HL-60/S4 treated with retinoic acid at 250 ng/mL for 4 days and 3 days (cell line): Measurements from ENCODE around the gene ACSM6.

ENCODE experiments used
- in situ Hi-C: fragments of 300-500 bp; cut with MboI; formaldehyde crosslinking; loops from 2 replicates; pipeline ENCODE4 v1.7.0; 2022; ENCODE audit warnings: low sequenced_read_pairs

The ACSM6 gene

GRCh38 chr10:95245425-95246055 is 51.5 kb downstream of the ACSM6 start:
- in situ Hi-C loops: no loop called here

DNA sequence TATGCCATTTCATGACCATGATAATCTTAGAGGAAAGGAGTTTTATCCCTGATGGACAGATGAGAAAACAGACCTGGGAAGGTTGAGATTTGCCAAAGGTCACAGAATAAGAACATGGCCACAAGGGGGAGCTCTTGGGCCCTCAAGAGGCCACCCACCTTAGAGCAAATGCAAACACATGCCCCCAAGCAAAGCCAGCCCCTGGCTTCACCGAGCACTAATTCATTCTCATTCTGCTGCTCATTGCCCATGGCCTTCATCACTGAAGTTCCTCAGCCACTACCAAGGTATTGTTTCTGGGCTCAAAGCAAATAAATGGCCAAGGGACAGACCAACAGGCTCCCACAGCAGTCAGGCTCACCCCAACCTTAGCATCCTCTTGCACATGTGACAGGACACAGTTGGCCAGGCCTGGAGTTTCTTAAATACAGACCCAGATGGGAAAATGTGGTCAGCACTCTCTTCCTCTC is 52.6 kb downstream of the ACSM6 start:
- in situ Hi-C loops: no loop called here

DNA sequence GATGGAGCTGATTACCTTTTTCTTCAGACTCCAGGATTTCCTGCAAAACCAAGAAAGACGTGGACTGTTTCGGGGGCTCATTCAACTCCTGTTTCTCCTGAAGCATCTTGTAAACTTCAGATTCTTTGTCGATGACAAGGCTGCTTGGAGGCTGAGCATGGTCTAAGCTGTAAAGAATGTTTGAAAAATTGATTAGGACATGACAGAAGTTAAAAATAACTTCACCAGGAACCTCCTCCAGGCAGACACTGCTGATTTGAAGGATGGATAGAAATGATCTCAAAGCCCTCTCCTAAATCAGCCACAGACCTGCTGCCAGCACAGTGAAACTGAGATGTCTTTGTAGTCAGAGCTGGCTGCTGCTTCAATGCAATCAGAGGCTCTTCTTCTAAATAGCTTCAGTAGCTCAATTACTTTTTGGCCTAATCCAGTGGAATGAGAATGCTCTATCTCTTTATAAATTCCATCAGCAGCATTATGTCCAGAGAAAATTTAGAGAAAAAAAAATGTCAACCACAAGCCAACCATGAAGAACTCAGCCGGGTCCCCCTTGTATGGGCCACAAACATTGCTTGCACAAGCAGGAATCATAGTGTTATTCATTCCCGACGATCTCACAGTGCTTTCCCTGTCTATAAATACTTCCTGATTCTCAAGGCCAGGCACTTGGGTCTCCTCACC is 53.3 kb downstream of the ACSM6 start:
- in situ Hi-C loops: no loop called here

- in situ Hi-C loops: no loop called here
These were observed 54.0 kb downstream of the ACSM6 start for GRCh38 chr10:95247881-95248583.

DNA sequence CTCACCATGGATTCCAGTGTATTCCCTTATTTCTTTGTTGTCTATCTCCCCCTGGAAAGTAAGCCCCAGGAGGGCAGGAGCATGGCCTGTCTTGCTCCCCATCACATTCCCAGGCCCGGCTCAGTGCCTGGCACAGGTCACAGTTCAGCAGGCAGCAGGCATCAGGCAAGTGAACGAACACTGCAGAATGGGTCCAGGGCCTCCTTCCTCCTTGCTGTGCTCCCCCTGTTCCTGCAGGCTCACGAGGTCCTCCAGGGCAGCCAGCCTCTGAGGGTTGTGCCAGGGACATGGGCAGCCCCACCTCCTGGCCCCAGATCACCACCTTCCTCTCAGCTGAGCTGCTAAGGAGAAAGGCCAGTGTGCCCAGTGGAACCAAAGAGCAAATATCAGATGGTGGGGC is 55.0 kb downstream of the ACSM6 start:
- in situ Hi-C loops: no loop called here

GRCh38 chr10:95249467-95249866 is 55.4 kb downstream of the ACSM6 start:
- in situ Hi-C loops: no loop called here

DNA sequence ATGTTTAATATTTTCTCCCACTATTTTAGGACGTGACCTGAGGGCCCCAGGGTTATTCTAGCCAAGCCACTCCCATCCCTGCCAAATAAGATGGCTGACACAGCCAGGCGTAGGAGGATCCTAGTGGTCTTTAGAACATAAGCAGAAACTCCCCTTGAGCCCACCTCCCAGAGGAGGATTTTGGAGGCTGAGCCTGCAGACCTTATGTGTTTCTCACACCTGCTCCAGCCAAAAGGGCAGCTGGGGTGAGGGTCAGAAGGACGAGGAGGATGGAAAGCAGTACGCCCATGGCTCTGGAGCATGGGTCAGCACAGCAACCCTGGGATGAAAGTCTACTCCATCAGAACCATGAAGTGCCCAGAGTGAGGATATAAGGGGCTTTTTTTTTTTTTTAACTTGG is 56.8 kb downstream of the ACSM6 start:
- in situ Hi-C loops: no loop called here

DNA sequence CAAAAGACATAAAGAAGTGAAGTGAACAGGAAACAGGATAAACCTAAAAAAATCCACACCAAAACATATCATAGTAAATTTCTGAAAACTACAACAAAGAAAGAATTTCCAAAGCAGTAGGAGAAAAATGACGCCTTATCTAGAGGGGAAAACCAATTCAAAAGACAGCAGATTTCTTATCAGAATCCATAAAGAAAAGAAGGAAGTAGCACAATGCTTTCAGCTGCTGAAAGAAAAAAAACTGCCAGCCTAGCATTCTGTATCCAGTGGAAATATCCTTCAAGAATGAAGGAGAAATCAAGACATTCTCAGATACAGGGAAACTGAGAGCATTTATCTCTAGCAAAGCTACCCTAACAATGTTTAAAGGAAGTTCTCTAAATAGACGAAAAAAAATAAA is 59.0 kb downstream of the ACSM6 start:
- in situ Hi-C loops: no loop called here

DNA sequence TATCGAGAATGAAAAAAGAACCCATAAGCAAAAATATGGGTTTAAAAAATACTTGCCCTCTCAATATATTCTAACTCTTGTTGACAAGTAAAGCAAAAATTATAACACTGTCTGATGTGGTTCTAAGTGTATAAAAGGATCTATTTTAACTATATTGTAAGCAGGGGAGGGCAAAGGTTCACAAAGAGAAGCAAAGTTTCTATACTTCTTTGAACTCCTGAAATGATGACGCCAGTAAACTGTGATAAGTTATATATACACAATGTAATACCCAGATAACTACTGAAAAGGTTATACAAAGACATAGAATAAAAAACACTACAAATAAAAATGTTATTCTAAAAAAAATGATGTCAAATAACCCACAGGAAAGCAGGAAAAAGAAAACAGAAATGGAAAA is 59.6 kb downstream of the ACSM6 start:
- in situ Hi-C loops: no loop called here

DNA sequence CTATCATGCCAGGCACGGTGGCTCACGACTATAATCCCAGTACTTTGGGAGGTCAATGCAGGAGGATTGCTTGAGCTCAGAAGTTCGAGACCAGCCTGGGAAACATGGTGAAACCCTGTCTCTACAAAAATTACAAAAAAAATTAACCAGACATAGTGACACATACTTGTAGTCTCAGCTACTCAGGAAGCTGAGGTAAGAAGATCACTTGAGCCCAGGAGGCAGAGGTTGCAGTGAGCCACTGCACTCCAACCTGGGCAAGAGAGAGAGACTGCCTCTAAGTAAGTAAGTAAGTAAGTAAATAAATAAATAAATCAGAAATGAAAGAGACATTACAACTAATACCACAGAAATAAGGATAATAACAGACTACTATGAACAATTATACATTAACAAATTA is 60.6 kb downstream of the ACSM6 start:
- in situ Hi-C loops: no loop called here

- in situ Hi-C loops: no loop called here
These were observed 62.2 kb downstream of the ACSM6 start for GRCh38 chr10:95256268-95256667.

DNA sequence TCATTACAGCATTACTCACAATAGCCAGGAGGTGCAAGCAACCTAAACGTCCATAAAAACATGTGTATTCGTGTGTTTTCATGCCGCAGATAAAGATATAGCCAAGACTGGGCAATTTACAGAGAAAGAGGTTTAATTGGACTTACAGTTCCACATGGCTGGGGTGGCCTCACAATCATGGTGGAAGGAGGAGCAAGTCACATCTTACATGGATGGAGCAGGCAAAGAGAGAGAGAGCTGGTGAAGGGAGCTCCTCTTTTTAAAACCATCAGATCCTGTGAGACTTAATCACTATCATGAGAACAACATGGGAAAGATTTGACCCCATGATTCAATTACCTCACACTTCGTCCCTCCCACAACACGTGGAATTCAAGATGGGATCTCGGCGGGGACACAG is 63.8 kb downstream of the ACSM6 start:
- in situ Hi-C loops: no loop called here

DNA sequence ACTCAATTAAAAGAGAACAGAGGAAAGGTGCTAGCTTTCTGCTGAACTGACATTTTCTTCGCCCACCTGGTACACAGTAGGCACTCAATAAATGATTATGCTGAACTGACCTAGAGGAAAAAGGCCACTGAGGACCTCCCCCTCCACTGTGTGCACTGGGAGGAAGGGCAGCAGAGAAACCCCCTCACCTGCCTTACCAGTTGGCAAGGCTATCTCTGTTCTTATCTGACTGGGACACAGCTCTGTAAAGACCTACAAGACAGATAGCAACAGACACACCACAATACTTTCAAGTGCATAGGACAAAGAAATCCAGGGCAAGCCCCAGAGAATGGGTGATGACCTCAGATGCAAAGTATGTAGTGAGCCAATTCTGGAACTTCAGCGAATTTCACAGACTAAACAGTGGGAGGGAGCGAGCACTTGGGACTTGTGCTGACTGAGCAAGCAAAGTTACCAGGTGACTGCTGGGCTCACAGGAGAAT is 66.4 kb downstream of the ACSM6 start:
- in situ Hi-C loops: no loop called here

DNA sequence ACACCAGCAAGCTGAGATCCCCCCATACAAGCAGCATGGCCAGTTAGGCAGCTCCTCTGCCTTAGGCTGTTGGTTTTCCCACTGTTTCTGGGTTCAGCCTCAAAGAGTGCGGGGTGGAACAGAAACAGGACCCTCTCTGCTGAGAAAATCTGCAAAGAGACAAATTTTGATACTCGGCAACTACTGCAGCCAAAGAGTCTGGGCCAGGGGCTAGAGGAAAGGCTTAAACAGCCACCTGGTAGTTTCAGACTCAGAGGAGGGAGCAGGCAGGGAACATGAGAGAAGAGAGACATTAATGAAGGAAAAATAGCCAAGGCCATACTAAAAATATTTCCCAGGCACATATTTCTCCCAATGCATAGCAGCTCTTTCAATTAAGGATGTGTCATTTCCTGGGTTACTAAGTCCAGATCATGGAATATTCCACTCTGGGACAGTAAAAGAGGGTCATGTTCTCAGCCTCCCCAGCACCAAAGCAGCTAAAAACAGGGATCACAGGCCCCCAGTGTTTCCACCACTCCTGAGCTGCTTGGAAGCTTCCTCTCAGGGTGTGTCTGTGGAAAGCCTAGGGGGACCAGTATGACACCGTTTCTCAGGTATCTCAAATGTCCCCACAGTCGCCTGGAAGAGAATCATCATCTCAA is 67.0 kb downstream of the ACSM6 start:
- in situ Hi-C loops: no loop called here

GRCh38 chr10:95261926-95262325 is 67.9 kb downstream of the ACSM6 start:
- in situ Hi-C loops: no loop called here

DNA sequence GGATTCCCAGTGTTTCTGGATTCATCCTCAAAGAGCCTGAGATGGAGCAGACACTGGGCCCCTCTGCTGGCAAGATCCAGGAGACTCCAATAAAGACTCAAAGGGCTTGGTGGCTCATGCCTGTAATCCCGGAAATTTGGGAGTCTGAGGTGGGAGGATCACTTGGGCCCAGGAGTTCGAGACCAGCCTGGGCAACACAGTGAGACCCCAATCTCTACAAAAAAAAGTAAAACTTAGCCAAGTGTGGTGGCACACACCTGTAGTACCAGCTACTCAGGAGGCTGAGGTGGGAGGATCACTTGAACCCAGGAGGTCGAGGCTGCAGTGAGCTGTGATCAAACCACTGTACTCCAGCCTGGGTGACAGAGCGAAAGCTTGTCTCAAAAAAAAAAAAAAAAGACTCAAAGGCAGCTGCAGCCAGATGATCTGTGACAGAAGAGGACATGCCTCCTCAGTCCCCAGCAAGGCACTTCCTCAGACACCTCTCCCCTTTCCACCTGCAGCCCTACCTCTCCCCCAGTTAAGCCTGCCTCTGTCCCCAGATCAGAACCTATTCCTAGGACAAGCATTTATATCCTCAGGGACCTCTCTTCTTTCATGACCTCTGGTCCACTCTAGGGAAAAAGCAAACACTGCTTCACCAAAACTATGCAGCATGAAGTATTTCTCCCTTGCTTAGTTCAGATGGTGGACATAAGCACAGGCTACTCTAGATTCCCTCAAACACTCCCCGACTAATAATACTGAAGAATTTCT is 68.9 kb downstream of the ACSM6 start:
- in situ Hi-C loops: no loop called here

GRCh38 chr10:95263864-95264226 is 69.8 kb downstream of the ACSM6 start:
- in situ Hi-C loops: no loop called here

DNA sequence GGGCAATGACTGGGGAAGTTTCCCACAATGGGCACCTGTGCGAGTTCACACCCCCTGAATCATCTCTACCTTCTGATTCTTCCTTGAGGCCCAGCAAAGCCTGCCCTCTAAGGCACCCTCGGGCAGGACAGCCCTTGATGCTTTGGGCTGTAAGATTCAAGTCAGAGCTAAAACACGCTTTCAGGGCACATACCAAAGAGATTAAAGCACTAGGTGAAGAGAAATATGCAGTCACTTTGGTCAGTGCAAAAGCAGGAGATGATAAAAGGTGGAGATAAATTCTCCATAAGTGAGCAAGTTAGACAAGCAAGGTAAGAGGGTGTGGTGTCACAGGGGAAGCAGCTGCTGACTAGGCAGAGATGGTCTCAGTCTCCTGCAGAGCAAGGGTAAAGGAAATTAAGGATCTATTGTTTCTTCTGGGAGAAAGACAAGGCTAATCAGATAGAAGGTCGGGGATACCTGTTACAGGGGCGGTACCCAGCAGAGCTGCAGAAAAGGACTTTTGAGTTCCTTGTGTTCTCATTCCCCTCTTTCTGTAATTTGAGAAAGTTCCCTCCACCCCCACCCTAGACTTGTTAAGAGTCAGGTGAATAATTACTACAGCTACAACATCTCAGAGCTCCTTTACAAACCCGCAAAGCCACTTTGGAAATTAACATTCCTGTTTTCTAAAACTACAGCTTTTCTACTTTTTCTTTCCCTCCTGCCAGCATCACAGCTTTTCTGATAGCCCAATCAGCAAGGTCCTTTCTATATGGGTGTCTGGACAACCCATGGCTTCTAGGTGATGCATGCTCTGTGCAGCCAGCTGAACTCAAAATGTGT is 70.4 kb downstream of the ACSM6 start:
- in situ Hi-C loops: no loop called here

DNA sequence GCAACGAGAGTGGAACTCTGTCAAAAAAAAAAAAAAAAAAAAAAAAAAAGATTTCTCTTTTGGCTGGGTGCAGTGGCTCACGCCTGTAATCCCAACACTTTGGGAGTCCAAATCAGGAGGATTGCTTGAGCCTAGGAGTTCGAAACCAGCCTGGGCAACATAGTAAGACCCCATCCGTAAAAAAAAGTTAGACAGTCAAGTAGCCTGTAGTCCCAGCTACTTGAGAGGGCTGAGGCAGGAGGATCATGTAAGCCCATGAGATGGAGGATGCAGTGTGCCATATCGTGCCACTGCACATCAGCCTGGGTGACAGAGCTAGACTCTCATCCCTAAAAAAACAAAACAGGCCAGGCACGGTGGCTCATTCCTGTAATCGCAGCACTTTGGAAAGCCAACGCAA is 71.5 kb downstream of the ACSM6 start:
- in situ Hi-C loops: no loop called here

DNA sequence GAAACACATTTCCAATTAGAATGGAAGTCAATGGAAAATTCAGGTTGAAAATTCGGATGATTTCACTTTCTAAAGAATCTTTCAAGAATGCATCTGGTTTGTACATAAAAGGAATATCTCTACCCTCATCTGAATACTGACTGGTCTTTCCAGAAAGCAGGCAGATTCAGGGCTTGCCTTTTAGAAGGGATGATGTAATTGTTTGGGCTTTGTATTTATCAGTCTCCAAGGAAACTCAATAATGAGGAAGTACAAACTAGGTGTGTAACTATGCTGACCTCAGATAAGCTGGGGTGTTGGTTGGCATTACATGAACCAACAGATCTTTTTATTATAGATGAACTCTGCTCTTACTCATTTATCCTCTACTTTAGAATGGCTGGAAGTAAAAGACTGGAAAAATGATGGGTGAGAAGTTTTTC is 72.6 kb downstream of the ACSM6 start:
- in situ Hi-C loops: no loop called here
